Erythroblast (primary cell): ENCODE data around the gene LARGE1.

Source experiments
- DNase-seq, 2 experiments: peaks; one replicate each; lab custom pipeline; 2025; lab: John Stamatoyannopoulos, UW
- GATA1 ChIP-seq: IDR thresholded peaks from 2 replicates; pipeline ENCODE4 v1.6.1; 2011; ENCODE audit warnings: low read depth, mild to moderate bottlenecking, control low read depth, low read length, moderate library complexity
- POLR2A ChIP-seq: IDR thresholded peaks from 2 replicates; pipeline ENCODE4 v1.6.1; 2011; ENCODE audit warnings: mild to moderate bottlenecking, low read length

LARGE1 gene

GRCh38 chr22:33886696-33887095, 33.6 kb downstream of the LARGE1 start:
- no peak for DNase-seq
- TF ChIP-seq GATA1 (no peak), POLR2A (no peak)

- TF ChIP-seq POLR2A (no peak), GATA1 (no peak)
- no peak for DNase-seq
Measured at GRCh38 chr22:33884829-33885228, 35.4 kb downstream of the LARGE1 start.

- TF ChIP-seq POLR2A (no peak), GATA1 (no peak)
- no peak for DNase-seq
Measured at GRCh38 chr22:33883961-33884808, 36.1 kb downstream of the LARGE1 start.

GRCh38 chr22:33883561-33883960, 36.7 kb downstream of the LARGE1 start:
- no peak for DNase-seq
- TF ChIP-seq POLR2A (no peak), GATA1 (no peak)

DNA sequence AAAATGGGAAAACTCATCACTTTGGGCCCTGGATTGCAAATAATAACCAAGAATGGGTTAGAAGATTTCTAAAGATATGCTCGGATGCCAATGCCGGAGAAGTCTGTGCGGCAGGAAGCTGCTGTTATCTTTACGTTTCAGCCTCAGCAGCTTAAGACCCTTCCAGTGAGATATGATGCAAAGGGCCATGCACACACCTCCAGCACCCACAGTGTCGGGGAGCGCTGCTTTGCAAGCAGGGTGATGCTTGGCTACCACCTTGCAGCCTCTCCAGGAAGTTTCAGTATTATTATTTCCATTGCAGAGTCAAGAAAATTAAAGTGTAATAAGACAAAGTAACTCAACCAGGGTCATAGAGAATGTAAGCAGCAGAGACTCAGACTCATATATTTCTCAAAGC, 37.3 kb downstream of the LARGE1 start:
- DNase-seq, result no peak
- no peak for TF ChIP-seq GATA1
- TF ChIP-seq POLR2A, result no peak

DNA sequence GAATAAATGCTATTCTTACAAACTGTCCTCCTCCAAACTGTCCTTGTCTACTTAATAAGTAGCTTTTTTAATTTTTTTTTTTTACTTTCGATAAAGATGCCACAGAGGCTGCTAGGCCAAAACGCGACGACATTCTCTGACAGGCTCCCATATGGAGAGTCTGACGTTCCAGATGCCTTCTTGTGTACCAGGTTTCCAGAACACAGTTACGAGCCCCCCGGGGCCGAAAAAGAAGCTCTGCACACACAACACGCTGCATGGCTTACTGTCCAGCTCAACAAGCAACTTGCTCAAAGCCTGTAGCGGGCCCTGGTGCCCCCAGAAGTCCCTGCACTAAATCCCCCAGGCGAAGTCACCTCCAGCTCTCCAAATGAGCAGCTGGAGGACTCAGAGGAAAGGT, 39.3 kb downstream of the LARGE1 start:
- DNase-seq, result no peak
- TF ChIP-seq POLR2A (no peak), GATA1 (no peak)

- DNase-seq, result no peak
- TF ChIP-seq POLR2A (no peak), GATA1 (no peak)
Measured at GRCh38 chr22:33879796-33880195, 40.5 kb downstream of the LARGE1 start.

DNA sequence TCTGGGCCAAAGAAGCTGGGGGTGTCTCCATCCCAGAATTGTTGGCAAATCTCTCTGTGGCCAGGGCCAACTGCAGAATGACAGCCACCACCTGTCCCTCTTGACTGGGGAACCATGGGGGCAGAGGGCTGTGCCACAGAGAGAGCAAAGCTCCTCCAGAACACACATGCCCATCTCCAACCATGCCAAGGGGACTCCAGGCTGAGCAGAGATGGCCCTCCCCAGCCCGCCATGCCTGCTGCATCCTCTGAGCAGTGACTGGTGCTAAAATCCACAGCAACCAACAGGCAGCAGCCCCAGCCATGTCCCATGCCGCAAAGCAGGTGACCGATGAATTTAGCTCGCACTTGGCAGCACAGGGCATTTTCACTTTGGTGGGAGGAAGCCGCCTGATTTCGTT, 45.0 kb downstream of the LARGE1 start:
- no peak for TF ChIP-seq GATA1
- TF ChIP-seq POLR2A, result no peak

GRCh38 chr22:33874206-33874605, 46.1 kb downstream of the LARGE1 start:
- DNase-seq, result no peak
- no peak for TF ChIP-seq POLR2A

More for the DNA sequence above, 45.0 kb downstream of the LARGE1 start:
- DNase-seq, result no peak

DNA sequence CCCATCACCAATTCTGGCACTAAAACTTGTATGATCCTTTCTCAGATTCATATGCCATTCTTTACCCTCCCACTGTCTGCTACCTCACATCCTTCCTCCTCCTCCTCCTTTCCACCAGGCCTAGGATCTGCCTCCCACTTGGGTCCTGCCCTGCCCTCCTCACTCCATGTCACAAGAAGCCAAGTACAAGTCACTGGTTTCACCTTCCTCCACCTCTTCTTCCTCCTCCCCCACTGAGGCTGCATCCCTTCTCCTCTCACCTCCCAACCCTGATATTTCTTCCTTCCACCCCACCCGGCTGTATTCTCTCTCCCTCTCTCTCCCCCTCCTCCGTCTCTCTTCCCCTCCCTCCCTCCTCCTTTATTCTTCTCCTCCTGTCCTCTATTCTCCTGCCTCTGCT, 46.6 kb downstream of the LARGE1 start:
- DNase-seq, result no peak
- no peak for TF ChIP-seq GATA1
- TF ChIP-seq POLR2A, result no peak

DNA sequence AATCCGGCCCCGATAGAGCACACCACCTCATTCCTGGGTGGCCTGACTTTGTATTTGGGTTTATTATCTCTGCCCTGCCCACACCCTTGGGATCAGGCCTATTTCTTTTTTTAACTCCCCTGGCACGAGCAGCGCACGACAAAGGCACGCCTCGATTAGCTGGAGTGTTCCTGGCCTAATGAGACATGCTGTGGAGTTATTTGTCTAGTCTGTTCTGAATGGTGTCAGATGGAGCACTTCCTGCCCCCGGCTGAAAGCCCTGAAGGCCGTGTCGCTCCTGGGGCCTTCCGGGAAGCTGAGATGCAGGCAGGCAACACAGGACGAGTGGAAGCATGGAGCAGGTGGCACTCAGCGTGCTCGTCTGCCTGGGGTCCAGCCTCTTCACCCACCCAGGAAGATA, 47.1 kb downstream of the LARGE1 start:
- no peak for DNase-seq
- TF ChIP-seq GATA1 (no peak), POLR2A (no peak)

DNA sequence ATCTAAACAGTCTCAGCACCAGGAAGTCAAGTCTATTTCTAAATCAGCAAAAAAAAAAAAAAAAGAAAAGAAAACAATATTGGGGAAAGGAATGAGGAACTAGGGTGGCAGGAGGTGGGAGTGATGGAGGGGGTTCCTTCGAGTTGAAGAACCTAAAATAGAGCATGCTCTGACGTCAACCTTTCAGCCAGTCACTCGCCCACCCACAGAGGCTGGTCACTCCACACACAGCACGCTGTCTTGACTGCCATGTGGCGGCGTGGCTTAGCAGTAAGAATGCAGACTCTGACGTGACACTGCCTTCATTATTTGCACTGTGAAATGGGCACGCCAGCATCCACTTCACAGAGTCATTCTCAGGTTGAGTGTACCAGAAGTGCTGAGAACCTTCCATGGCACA, 48.3 kb downstream of the LARGE1 start:
- no peak for TF ChIP-seq POLR2A
- TF ChIP-seq GATA1, result no peak
- no peak for DNase-seq

- no peak for DNase-seq
- TF ChIP-seq GATA1 (no peak), POLR2A (no peak)
Measured at GRCh38 chr22:33869946-33870345, 50.3 kb downstream of the LARGE1 start.

DNA sequence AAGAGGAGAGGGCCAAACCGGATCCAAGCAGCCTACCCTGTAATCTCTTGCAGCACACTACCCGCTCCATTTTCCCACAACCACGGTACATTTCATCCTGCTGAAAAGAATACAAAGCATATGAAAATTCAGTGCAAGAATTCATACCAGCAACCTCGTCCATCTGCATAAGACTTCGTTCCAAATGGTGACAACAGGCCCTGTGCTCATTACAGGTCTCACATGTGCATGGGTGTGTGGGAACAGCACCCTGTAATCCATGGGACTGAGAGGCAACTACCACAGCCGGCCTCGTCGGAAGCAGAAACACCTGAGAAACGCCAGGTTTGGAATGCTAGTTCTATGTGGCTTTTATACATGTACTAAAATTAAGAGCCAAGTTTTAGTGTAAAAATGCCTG, 52.3 kb downstream of the LARGE1 start:
- DNase-seq, result no peak
- TF ChIP-seq GATA1 (no peak), POLR2A (no peak)

GRCh38 chr22:33867118-33867866, 53.0 kb downstream of the LARGE1 start:
- no peak for TF ChIP-seq POLR2A
- TF ChIP-seq GATA1, result no peak
- no peak for DNase-seq
